GM18870 (cell line): ENCODE results near the gene HOXB4.

ENCODE experiments used
- ATAC-seq: cut with Tn5 transposase; IDR thresholded peaks from one replicate; pipeline ENCODE4 v1.9.1; 2021; ENCODE audit warnings: moderate library complexity; ENCODE audit not compliant: unreplicated experiment

HOXB4 gene

DNA sequence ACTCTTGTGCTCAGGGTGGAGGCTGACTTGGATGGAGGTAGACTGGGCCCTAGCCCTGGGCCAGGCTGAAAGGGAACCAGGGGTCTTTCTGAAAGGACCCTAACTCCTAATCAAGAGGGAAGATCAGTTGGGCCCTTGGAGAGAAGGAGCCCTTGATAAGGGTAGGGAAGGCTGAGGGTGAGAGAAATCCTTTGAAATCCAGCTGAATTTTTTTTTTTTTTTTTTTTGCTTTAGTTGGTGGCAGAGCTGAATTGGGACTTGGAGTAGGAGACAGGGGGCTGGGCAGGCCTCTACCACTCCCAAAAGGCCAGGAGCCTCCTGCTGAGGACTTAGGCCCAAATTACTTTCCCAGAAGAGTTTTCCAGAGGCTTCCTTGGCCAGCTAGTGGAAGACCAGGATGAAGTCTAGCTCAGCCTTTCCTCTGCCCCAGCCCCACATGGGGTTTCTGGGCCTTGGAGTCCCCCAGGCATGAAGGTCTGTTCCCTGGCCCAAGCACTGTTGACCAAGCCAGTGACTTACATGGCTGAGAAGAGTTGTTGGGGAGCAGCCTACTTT is 12.5 kb upstream of the HOXB4 start:
- no peak for ATAC-seq

DNA sequence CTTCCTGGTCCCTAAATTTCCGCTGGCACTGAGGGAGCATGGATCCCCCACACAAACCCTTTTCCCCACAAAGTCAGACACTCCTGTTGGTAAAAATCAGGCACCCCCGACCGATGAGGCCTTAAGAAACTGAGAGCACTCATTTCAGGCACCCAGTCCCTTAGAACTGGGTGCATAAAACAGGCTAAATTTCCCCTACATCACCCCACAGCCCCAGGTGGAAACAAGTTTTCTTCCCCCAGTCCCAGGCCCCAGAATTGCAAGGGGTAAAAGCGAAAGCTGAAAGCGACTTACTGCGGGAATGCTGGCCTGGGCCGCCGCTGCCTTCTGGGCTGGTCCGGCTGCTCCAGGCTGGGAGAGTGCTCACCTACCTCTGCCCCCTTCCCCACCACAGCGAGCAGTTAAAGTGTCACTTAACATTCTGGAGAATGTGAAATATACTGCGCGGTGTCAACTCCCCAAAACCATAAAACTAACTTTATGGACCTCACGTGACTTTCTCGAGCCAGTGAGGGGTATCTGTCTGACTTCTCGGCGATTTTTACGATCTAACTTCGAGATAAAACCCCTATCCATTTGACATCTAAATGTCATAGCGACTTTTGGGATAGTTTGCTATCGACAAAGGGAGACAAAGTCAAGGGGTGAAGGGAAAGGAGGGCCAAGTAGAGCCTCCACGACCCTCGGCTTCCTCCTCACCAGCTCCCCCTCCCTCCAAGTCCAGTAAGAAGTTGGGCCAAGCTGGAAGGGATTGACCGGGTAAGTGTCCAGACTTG is 11.9 kb upstream of the HOXB4 start, which contains the start of gene HOXB3:
Gene HOXB3, minus strand, starts transcription at position 411 of the 776 bp plus-strand sequence. CDS start 37,767 bp downstream, outside the sequence.
- ATAC-seq: no peak

DNA sequence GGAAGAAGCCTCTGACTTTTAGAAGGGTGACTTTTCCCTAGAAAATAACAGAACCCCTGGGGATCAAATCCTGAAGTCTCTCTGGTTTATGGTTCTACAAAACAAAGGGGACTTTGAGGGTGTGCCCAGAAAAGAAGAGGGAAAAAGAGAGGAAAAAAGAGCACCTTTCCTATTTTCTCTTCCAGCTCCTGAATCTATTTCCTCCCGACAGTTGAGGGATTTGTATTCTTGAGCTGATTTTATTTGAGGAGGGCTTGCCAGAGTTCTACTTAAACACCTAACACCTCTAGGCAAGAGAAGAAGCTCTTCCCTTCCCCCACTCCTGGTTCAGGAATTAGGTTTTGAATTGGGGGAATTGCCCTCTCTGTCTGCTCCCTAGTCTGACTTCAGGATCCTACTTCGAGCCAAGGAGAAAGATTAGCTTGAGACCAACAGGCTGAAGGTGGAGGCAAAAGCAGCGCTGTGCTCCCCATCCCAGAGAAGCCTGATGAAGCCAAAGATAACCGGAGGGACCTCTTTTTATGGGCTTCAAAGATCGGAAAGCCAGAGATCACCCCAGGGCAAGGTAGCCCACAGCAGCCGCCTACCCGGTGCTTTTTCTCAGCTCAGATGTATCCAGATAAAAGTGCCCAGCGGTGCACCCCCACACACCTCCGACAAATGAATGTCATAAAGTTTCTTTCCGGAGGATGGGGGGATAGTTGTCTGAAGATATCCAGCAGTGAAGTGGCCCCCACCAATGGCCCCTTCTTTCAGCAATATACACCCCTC is 11.1 kb upstream of the HOXB4 start:
- no peak for ATAC-seq

DNA sequence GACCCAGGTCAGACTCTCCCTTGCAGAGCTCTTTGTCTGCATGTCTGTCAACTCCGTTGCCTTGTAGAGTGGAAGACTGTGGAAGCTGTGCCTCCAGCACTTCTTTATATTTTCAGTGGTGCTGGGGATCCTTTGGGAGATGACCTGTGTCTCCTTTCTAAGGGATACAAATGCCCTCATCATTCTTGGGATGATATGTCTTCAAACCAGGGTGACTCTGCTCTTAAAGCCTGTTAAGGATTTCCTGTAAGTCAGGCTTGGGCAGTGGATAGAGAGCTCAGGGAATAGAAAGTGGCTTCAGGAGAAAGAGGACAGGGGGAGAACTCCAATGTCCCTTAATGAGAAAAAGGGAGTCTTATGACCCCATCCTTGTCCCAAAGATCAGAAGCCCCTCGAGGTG is 10.4 kb upstream of the HOXB4 start:
- no peak for ATAC-seq

DNA sequence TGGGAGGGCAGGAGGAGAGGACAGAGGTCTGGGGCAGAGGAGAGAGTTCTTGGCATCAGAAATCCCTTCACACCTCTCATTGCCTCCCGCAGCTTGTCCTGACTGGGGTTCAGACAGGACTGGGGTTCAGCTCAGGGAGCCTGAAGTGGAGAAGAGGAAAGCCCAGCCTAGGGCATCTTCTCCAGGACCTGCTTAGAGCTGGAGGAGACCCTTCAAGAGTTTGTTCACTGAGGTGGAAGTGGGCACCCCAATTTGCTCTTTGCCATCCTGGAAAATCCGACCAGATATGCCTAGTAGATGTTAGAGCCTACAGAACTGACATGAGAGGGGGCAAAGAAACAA is 9.9 kb upstream of the HOXB4 start:
- ATAC-seq: no peak

DNA sequence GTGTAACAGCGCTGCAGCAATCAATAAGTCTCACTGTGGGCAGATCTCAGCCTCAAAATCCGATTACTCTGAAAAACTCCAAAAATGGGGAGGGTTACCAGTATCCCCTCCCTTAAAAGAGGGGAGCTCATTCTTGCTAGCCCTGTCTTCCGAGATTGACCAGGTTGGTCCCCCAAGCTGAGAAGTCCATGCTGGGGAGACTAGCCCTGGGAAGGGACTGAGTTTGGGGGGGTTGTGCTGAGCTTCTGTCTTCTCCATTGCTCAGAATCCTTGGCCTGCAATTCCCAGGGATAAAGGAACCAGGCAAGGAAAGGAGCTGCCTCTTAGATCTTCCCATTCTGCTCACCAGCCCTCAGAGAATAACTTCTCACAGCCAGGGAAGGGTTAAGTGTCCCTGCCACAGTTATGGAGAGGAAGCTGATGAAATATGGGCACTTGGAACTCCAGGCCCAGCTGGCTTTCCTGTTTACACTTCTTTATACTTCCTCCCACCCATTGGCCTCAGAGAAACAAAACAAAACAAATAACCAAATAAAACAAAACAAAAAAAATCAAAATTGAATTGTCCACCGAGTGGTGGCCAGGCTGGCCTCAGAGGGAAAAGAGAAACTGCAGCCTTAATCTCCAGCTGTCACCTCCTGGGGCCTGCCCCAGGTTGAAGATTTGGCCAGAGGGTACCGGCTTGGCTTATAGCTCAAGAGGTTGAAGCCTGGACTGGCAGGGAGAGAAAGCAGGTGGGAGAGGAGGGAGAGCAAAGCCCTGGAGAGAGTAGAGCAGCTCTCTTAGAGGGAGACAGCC is 9.3 kb upstream of the HOXB4 start:
- no peak for ATAC-seq

DNA sequence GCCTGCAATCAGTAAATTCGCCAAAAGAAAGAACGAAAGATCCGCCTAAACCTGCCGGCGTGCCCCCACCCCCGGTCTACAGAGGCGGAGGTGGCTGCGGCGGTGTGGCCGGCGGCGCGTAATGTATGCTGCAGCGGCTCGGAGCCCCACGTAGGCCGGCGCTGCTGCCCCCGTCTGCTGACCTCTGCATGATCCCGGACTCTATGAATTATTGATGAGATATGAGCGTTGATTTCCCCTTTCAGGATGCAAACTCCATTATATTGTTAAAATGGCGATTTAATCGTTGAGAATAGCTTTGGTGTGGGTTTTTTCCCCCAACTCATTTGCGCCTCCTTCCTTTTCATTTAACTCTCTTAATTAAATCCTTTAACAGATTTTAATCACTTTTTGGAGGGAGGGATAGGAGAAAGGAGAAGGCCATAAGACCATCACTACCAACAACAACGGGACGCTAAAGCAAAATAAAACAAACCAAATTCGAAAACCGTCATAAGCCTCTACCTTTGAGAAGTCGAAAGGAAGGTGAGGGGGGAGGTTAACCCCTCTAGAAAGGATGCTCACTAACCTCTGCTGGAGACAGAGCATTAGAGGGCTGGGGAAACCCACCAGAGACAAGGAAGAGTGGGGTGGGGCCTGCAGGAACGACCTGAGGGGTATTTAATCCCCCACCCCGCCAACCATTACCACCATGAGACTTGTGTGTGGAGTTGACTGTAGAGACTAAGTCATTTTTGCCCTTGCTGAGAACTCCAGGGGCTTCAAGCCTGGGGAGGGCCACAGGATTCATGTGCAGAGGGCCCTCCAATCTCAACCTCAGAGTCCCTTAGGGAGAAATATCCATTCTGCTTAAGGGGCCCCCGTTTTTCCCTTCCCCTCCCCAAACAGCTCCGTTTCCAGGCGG is 8.5 kb upstream of the HOXB4 start:
- no peak for ATAC-seq

DNA sequence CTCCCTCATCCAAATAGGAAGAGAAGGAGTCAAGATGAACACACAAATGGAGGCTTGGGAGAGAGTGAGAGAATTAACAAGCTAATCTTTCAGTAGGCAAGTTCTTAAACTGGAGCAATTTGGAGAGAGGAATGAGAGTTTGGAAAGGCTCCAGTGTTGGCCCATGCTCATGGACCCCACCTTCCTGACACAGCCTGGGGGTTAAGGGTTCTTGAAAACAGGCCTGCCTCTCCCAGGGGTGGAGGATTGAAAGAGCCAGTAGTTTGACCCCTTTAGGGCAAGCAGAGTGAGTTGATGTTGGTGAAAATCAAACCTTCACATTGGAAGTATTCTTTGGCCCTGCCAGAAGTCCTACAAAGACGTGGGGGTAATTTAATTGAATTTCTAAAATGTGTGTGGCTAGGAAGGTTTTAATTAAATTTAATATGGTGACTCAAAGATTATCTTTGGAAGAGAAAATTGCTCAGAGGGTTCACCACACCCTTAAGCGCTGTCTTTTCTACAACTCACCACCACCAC is 6.1 kb upstream of the HOXB4 start:
- ATAC-seq: no peak

DNA sequence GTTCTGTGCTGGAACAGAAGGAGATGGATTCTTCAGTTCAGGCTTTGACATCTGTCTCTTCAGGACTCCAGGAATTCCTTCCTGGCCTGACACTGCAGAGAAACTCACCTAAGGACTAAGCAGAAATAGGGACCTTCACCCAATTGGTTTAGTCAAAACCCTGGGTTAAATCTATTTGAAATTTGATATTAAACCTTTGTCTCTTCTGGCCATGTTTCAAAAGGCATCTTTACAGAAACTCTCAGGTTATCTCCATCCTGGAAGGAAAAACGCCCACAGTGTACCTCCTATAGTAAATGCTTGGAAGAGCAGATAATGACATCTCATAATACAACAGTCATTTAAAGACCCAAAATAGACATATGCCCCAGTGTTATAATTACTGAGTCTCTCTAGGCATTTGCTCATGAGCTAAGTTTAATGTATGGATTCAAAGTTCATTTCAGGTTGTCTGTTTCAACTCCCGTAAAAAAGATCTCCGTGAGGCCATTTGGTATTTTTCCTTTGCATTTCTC is 5.6 kb upstream of the HOXB4 start:
- no peak for ATAC-seq

DNA sequence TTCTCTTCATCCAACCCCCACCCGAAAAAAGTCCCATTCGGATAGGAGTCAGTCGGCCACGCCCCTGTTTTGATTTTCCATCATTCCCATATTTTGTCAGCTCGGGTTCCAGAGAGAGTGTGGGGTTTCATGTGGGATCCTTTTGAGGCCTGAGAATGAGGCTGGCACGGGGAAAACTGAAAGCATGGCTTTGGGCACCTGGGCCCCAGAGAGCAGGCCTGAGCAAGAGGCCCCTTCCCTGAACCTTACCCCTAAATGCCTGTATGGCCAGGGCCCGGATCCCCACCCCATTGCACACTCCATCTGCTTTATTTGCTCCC is 4.6 kb upstream of the HOXB4 start:
- ATAC-seq: no peak

DNA sequence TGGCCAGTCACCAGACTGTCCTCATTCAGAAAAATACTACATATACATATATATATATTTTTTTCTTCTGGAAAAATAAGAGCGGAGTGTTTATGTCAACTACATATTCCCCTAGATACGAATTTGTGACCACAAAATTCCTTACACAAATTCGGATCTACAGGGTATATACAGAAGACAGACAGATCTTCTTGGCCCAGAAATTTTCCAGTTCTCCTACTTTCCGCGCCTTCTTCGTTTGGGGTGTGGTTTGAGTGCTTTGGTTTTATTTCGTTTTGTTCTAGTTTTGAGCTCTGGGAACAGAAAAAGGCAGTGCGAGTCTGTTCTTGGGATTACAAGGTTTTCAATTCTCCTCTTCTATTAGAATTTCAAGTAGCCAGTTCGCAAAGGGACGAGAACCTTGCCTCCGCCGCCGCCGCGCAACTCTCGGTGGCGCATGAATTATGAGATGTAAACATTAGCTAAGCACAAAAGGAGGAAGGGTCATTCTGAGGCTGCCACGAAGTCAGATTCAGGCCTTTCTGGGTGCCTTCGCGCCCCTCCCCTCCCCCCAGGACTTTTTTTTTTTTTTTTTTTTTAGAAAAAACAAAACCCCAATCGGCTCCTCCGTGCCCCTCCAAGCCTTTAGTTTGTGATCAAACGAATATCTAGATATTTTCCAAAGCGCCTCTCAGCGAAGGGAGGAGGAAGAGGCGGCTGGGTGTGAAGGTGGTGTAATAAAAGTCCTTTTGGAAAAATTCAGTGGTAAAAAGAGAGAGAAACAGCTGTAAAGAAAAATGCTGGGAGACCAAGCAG is 1.8 kb upstream of the HOXB4 start:
- ATAC-seq: no peak

DNA sequence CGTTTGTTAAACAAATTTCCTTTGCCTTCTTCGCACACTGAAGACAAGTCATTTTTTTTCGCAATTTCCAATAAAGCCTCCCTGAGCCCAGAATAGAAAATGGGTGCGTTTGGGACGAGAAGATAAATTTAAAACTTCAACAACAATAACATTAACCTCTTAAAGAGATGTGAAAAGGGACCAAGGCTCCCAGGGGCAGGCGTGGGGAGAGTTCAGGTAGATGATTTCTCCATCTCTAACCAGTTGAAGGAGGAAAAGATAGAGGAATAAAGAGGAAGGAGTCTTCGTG is 1.3 kb upstream of the HOXB4 start:
- no peak for ATAC-seq

DNA sequence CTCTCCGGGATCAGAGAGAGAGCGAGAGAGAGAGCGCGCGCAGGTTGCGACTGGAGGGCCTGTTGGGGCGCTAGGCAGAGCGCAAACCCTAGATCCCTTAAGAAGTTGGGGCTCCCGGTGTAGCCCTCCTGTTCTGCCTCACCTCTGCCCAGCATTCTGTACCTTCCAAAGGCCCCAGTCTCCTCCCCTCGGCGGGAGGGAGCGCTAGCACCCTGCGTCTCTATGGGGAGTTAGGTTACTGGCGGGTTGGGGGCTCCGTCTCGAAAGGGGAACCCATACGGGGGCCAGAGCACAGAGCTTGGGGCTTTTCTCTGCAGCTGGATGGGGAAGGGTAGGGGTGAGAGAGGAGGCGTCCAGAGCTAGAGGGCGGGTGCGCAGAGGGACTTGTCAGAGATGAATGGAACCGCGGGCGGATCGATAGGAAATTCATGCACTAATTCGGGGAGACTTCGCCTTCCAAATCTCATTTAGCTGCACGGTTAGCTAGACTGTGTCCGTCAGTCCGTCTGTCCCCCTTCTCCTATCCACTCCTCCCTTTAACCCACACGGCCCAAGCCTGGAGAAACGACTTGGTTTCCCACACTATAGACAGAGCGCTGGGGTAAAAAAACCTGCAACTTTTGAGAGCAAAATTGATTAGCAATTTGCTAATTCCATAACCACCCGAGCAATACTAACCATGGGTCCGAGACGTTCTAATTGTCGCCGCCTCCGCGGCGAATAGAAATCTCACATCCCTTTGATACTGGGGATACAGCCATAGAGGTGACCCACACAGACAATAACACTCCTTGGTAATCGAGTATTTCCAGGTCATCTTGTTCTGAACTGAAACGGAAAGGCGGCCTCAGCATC is 693 bp upstream of the HOXB4 start:
- no peak for ATAC-seq

DNA sequence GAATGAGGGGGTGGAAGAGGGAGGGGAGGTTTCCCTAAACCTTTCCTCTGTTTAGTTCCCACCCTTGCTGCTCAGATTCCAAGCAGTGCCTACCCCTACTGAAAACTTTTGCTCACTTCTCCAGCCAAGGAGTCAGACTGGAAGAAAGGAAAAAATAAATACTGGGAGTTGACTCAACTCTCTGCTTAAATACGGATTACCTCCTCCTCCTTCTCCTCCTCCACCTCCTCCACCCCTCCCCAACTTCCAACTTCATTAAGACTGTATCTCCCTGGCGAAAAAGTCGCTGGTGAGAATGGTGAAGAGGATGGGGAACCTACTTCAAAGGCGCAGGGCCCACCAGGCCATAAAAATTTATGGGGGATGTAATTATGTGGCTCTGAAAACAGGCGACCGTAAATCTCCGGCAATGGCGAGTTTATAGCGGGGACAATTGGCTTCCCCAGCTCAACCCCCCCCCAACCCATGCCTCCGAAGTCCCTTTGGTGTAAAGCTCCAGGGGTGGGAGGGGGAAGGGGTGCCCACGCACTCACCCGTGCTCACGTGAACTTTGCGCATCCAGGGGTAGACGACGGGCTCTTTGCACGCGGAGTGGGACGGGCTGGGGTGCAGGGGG is 712 bp downstream of the HOXB4 start:
- no peak for ATAC-seq

DNA sequence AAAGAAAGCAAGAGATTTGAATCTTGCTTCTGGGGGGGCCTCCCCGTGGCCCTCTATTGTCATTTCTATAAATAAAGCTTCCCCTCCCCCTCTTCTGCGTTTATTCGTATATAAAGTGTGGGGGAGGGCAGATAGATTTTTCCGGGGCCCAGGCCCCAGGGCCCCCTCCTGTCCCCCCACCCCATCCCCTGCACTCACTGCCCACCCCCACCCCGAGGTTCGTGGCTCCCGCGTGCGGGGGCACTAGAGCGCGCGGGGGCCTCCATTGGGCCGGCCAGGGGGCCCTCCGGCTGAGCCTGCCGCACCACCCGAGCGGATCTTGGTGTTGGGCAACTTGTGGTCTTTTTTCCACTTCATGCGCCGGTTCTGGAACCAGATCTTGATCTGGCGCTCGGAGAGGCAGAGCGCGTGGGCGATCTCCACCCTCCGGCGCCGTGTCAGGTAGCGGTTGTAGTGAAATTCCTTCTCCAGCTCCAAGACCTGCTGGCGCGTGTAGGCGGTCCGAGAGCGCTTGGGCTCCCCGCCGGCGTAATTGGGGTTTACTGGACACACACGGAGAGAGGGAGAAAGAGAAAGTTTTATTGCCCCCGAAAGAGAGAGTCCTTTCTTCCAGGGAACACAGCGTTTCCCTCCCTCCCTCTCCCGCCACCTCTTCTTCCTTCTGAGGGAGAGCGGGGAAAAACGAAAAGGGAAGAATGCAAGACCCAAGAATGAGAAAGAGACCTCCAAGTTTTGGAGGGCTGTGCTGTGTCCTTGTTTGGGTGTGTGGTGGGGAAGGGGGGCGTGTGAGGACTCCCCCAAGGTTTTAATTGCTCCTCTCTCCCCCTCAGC is 1.5 kb downstream of the HOXB4 start:
- no peak for ATAC-seq

DNA sequence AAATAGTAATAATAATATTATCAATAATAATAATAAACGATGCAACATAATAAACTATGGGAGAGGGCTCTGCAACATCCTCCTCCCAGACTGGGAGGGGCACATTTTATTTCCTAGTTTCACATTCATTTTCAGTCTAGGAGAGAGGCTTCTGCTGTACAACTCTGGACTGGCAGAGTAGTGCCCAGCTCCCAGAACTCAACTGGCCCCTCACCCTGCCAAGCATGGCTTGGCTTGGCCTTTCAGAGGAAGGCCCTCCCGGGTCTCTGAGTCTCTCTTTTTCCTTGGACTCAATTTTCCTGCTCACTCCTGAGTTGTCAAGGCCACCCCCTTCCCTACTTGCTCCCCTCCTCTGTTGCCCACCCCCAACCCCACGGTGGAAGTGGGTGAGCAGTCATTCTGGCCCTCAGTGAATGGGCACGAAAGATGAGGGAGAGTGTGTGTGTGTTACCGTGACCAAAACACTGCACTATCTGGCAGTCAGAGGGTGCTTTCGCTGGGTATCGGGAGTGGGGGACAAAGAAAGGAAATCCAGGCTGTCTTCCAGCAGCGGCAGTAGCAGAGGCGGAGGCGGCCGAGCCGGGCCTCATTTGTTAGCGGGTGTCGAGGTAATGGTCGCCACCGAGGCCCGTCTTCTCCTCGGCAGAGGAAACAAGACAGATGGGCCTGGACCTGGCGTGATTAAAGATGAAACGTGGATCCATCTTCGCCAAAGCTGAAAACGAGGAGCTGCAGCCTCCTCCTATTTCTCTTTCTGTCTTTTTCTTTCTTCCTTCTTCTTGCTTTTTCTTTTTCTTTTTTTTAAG is 2.3 kb downstream of the HOXB4 start:
- no peak for ATAC-seq
